Measurements from ENCODE around the gene PCSK2.

The PCSK2 gene

DNA sequence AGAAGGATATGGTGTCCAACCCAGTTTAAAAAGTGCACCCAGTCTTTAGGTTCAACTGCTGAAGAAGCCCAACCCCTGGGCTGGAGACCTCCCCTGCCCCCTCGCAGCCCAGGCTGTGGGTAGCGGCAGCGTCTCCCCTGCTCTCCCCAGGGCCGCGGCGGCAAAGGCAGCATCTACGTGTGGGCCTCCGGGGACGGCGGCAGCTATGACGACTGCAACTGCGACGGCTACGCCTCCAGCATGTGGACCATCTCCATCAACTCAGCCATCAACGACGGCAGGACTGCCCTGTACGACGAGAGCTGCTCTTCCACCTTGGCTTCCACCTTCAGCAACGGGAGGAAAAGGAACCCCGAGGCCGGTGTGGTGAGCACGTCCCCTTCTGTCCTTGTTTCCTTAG is 226.8 kb downstream of the PCSK2 start:
- TF ChIP-seq, protein P1, sequence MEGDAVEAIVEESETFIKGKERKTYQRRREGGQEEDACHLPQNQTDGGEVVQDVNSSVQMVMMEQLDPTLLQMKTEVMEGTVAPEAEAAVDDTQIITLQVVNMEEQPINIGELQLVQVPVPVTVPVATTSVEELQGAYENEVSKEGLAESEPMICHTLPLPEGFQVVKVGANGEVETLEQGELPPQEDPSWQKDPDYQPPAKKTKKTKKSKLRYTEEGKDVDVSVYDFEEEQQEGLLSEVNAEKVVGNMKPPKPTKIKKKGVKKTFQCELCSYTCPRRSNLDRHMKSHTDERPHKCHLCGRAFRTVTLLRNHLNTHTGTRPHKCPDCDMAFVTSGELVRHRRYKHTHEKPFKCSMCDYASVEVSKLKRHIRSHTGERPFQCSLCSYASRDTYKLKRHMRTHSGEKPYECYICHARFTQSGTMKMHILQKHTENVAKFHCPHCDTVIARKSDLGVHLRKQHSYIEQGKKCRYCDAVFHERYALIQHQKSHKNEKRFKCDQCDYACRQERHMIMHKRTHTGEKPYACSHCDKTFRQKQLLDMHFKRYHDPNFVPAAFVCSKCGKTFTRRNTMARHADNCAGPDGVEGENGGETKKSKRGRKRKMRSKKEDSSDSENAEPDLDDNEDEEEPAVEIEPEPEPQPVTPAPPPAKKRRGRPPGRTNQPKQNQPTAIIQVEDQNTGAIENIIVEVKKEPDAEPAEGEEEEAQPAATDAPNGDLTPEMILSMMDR (IDR thresholded peaks at IDR 0.05; ENCODE audit: low read depth, low read length, missing control alignments): no peak

DNA sequence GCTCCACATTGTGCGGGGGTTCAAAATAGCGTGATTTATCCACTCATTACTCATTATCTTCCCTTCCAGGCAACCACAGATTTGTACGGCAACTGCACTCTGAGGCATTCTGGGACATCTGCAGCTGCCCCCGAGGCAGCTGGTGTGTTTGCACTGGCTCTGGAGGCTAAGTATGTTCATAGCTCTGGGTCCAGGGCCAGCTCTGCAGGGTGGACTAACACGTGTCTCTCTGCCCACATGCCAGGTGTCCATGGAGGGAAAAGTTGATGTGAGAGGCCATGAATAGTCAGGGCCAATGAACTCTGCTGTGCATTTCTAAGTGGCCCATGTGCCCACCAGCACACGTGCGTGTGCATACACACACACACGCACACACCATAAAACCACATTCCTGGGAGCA is 229.4 kb downstream of the PCSK2 start:
- DNase-seq (ENCODE audit: extremely low read depth, low read depth): no peak

More for the DNA sequence above, 226.8 kb downstream of the PCSK2 start:
- no peak for DNase-seq (ENCODE audit: extremely low read depth, low read depth)
- H3K4me3 ChIP-seq (replicated peaks; ENCODE audit: low read depth, low read length): no peak overlapping the region

DNA sequence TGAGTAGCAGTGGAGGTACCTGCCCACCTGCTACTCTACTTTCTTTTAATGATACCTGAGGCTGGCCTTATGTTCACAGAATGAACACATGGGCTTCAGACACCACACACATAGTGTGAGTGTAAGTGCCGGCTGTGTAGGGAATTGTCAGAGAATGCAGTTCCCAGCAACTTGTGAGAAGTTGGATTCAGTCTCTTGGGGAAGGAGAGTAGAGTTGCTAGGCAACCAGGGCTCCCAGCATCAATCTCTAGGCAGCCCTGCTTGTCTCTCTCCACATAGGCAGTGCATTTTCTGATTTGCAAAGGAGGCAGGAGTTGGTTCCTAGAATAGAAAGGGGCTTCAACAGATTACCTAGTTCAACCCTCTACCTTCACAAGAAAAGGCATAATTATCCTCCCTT is 230.2 kb downstream of the PCSK2 start:
- no peak for DNase-seq (ENCODE audit: extremely low read depth, low read depth)
- TF ChIP-seq, protein P1 (IDR thresholded peaks at IDR 0.05; ENCODE audit: low read depth, low read length, missing control alignments): no peak
- no peak overlapping the region for H3K4me3 ChIP-seq (replicated peaks; ENCODE audit: low read depth, low read length)

More for the DNA sequence above, 229.4 kb downstream of the PCSK2 start:
- H3K4me3 ChIP-seq (replicated peaks; ENCODE audit: low read depth, low read length): no peak overlapping the region
- TF ChIP-seq, protein P1 (IDR thresholded peaks at IDR 0.05; ENCODE audit: low read depth, low read length, missing control alignments): no peak

DNA sequence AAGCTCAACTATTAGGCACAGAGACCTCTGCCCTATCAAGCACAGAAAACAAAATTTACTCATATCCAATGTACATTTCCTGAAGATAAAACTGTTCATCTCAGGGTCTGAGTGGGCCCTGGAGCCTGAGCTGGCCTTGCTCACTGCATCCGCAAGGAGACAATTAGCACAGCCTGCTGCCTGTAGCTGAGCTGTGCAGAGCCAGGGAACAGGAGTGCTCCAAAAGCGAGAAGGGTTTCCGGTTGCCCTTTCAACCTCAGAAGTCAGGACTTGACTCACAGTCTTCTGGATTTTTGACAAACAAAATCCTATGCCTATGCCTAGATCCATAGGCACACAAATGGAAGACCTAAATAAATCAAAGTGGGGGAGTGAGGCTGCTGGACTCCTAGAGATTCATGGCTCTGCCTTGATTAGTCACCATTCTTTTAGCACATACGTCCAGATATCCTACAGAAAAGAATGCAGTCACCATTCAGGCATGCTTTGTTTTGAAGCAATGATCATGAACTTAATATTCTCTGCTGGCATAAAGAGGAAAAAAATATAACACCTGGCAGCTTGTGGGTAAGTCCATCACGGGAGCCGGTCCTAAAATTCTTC is 230.8 kb downstream of the PCSK2 start:
- H3K4me3 ChIP-seq (replicated peaks; ENCODE audit: low read depth, low read length): no peak overlapping the region
- TF ChIP-seq, protein P1 (IDR thresholded peaks at IDR 0.05; ENCODE audit: low read depth, low read length, missing control alignments): no peak
- DNase-seq (ENCODE audit: extremely low read depth, low read depth): no peak

DNA sequence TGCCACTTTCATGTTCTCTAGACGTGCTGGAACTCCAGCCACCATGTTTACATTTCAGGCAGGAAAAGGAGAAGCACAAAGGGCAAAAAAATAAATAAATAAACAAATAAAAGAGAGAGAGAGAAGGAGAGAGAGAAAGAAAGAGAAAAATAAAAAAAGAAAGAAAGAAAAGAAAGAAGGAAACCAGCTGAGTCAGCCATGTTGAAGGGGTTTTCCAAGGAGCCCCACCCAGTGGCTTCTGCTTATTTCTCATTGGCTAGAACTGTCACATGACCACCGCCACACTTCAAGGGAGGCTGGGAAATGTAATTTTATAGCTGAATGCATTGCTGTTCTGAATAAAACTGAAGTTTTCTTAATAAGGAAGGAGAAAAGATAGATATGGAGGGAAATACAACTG is 233.3 kb downstream of the PCSK2 start:
- no peak overlapping the region for H3K4me3 ChIP-seq (replicated peaks; ENCODE audit: low read depth, low read length)
- TF ChIP-seq, protein P1 (IDR thresholded peaks at IDR 0.05; ENCODE audit: low read depth, low read length, missing control alignments): no peak
- no peak for DNase-seq (ENCODE audit: extremely low read depth, low read depth)

DNA sequence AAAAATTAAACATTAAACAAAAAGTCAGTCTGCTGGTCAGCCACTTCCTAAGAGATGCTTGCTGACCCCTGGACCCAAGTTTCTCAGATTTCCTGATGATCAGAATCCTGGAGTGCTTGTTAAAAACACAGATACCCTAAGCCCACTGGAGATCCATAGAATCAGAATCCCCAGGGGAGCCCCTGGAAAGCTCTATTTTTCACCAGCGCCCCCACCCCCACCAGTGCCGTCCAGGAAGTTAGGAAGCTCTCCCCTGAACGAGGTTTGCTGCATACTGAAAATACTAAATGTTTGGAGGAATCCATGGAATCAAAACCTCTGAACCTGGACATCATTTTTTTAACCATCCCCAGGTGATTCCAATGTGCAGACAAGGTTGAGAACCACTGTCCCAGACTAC is 235.1 kb downstream of the PCSK2 start:
- no peak for DNase-seq (ENCODE audit: extremely low read depth, low read depth)
- TF ChIP-seq, protein P1 (IDR thresholded peaks at IDR 0.05; ENCODE audit: low read depth, low read length, missing control alignments): no peak
- no peak overlapping the region for H3K4me3 ChIP-seq (replicated peaks; ENCODE audit: low read depth, low read length)

DNA sequence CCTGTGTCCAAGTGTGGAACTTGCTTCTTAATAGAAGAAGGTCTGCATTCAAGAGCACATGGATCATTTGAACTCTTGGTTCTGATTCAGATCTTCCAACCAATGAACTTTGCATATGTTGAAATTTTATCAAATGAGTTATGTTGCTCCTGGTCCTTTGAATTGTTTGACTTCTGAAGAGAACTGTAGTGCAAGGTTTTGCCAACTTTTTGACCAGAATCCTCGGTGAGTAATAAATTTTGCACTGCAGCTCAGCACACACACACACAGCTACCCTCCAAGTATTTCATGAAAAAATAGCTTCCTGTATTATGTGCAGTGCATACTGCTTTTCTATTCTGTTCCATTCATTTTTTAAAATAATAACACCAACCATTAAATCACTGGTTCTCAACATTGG is 236.9 kb downstream of the PCSK2 start:
- DNase-seq (ENCODE audit: extremely low read depth, low read depth): no peak
- H3K4me3 ChIP-seq (replicated peaks; ENCODE audit: low read depth, low read length): no peak overlapping the region
- TF ChIP-seq, protein P1 (IDR thresholded peaks at IDR 0.05; ENCODE audit: low read depth, low read length, missing control alignments): no peak

Measured in HFF-Myc (cell line).